ENCODE data around the gene CYTH2.

The CYTH2 gene

DNA sequence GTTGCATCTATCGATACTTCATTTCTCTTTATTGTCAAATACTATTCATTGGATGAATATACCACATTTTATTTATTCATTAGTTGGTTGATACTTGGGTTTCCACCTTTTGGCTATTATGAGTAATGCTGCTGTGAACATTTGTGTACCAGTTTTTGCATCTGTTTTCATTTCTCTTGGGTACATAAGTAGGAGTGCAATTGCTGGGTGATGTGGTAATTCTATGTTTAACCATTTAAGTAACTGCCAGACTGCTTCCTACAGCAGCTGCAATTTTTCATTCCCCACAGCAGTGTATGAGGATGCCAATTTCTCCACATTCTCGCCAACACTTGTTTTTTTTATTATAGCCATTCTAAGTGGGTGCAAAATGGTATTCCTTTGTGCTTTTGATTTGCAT is 11.2 kb upstream of the CYTH2 start:
- no peaks in the 10 kb centered on the region for H3K9me2 ChIP-seq (replicated peaks; ENCODE audit: low read depth, low read length)
- no peaks in the 10 kb centered on the region for H3K9me3 ChIP-seq (ENCODE audit: insufficient read depth, low read depth, low read length)
- no peak overlapping the region for H2AFZ ChIP-seq (ENCODE audit: low read length)
- no peaks in the 10 kb centered on the region for H3K4me1 ChIP-seq (ENCODE audit: insufficient read depth, low read length, poor library complexity, severe bottlenecking)
- H3K4me3 ChIP-seq (ENCODE audit: low read length, poor library complexity, severe bottlenecking) = no peak overlapping the region
- H3K36me3 ChIP-seq (ENCODE audit: insufficient read depth, low read length) = peaks cover 12% of the 10 kb centered on the region; the same call in 1 of the 2 replicates
- H4K20me1 ChIP-seq (ENCODE audit: insufficient read depth, low read length, poor library complexity, severe bottlenecking) = no peaks in the 10 kb centered on the region
- TF ChIP-seq, protein P1, sequence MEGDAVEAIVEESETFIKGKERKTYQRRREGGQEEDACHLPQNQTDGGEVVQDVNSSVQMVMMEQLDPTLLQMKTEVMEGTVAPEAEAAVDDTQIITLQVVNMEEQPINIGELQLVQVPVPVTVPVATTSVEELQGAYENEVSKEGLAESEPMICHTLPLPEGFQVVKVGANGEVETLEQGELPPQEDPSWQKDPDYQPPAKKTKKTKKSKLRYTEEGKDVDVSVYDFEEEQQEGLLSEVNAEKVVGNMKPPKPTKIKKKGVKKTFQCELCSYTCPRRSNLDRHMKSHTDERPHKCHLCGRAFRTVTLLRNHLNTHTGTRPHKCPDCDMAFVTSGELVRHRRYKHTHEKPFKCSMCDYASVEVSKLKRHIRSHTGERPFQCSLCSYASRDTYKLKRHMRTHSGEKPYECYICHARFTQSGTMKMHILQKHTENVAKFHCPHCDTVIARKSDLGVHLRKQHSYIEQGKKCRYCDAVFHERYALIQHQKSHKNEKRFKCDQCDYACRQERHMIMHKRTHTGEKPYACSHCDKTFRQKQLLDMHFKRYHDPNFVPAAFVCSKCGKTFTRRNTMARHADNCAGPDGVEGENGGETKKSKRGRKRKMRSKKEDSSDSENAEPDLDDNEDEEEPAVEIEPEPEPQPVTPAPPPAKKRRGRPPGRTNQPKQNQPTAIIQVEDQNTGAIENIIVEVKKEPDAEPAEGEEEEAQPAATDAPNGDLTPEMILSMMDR (conservative IDR thresholded peaks at IDR 0.05; ENCODE audit: low read length) = no peak
- no peak for TF ChIP-seq EZH2phosphoT487 (IDR thresholded peaks at IDR 0.05; ENCODE audit: borderline replicate concordance)
- no peaks in the 10 kb centered on the region for H3K27me3 ChIP-seq (ENCODE audit: insufficient read depth, low read length, poor library complexity, severe bottlenecking)
- no peak overlapping the region for H3K9ac ChIP-seq (ENCODE audit: low read depth, low read length, poor library complexity, severe bottlenecking)
- no peaks in the 10 kb centered on the region for H3F3A ChIP-seq (ENCODE audit: low read depth)
- no peaks in the 10 kb centered on the region; the same call in 1 of the 2 replicates for H3K79me2 ChIP-seq (ENCODE audit: insufficient read depth, low read length)
- no peak overlapping the region for H3K4me2 ChIP-seq (ENCODE audit: low read depth, low read length, poor library complexity, severe bottlenecking)

DNA sequence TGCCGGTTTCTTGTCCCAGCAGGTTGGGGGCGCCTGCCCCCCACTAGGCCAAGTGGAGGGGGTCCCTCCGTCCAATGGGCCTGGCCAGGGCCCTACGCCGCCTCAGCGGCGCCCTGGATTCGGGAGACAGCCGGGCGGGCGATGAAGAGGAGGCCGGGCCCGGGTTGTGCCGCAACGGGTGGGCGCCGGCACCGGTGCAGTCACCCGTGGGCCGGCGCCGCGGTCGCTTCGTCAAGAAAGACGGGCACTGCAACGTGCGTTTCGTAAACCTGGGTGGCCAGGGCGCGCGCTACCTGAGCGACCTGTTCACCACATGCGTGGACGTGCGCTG is 7.6 kb upstream of the CYTH2 start:
- H4K20me1 ChIP-seq (ENCODE audit: insufficient read depth, low read length, poor library complexity, severe bottlenecking) = no peaks in the 10 kb centered on the region

DNA sequence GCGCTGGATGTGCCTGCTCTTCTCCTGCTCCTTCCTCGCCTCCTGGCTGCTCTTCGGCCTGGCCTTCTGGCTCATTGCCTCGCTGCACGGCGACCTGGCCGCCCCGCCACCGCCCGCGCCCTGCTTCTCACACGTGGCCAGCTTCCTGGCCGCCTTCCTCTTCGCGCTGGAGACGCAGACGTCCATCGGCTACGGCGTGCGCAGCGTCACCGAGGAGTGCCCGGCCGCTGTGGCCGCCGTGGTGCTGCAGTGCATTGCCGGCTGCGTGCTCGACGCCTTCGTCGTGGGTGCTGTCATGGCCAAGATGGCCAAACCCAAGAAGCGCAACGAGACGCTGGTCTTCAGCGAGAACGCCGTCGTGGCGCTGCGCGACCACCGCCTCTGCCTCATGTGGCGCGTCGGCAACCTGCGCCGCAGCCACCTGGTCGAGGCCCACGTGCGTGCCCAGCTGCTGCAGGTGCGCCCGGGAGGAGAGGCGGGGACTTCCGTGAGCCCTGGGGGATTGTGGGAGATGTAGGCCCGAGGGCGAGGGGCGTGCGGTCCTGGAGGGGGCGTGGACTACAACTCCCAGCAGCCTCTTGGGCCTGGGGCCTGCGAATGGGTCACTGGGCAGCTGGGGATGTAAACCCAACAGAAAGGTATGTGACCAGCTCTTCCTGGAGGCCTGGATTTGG is 7.0 kb upstream of the CYTH2 start:
- H3K27me3 ChIP-seq (ENCODE audit: insufficient read depth, low read length, poor library complexity, severe bottlenecking) = no peaks in the 10 kb centered on the region
- TF ChIP-seq EZH2phosphoT487 (IDR thresholded peaks at IDR 0.05; ENCODE audit: borderline replicate concordance) = no peak
- TF ChIP-seq, protein P1 (conservative IDR thresholded peaks at IDR 0.05; ENCODE audit: low read length) = no peak
- H3K79me2 ChIP-seq (ENCODE audit: insufficient read depth, low read length) = no peaks in the 10 kb centered on the region
- no peak overlapping the region for H3K4me3 ChIP-seq (ENCODE audit: low read length, poor library complexity, severe bottlenecking)
- H3K4me1 ChIP-seq (ENCODE audit: insufficient read depth, low read length, poor library complexity, severe bottlenecking) = no peaks in the 10 kb centered on the region
- no peaks in the 10 kb centered on the region for H3F3A ChIP-seq (ENCODE audit: low read depth)
- H3K9me2 ChIP-seq (replicated peaks; ENCODE audit: low read depth, low read length) = no peaks in the 10 kb centered on the region
- H3K36me3 ChIP-seq (ENCODE audit: insufficient read depth, low read length) = peaks cover 3% of the 10 kb centered on the region; the same call in 1 of the 2 replicates
- H2AFZ ChIP-seq (ENCODE audit: low read length) = no peak overlapping the region
- no peak overlapping the region for H3K9ac ChIP-seq (ENCODE audit: low read depth, low read length, poor library complexity, severe bottlenecking)
- H4K20me1 ChIP-seq (ENCODE audit: insufficient read depth, low read length, poor library complexity, severe bottlenecking) = no peaks in the 10 kb centered on the region
- no peak overlapping the region for H3K4me2 ChIP-seq (ENCODE audit: low read depth, low read length, poor library complexity, severe bottlenecking)
- H3K9me3 ChIP-seq (ENCODE audit: insufficient read depth, low read depth, low read length) = no peaks in the 10 kb centered on the region

More for the DNA sequence above, 7.6 kb upstream of the CYTH2 start:
- Histone ChIP-seq H3K9ac (ENCODE audit: low read depth, low read length, poor library complexity, severe bottlenecking) (no peak overlapping the region), H3K9me3 (ENCODE audit: insufficient read depth, low read depth, low read length) (no peaks in the 10 kb centered on the region), H3F3A (ENCODE audit: low read depth) (no peaks in the 10 kb centered on the region), H2AFZ (ENCODE audit: low read length) (no peak overlapping the region), H3K4me2 (ENCODE audit: low read depth, low read length, poor library complexity, severe bottlenecking) (no peak overlapping the region), H3K4me1 (ENCODE audit: insufficient read depth, low read length, poor library complexity, severe bottlenecking) (no peaks in the 10 kb centered on the region), H3K36me3 (ENCODE audit: insufficient read depth, low read length) (peaks cover 6% of the 10 kb centered on the region; the same call in 1 of the 2 replicates), H3K79me2 (ENCODE audit: insufficient read depth, low read length) (no peaks in the 10 kb centered on the region), H3K9me2 (replicated peaks; ENCODE audit: low read depth, low read length) (no peaks in the 10 kb centered on the region), H3K4me3 (ENCODE audit: low read length, poor library complexity, severe bottlenecking) (no peak overlapping the region), H3K27me3 (ENCODE audit: insufficient read depth, low read length, poor library complexity, severe bottlenecking) (no peaks in the 10 kb centered on the region)
- TF ChIP-seq, protein P1 (conservative IDR thresholded peaks at IDR 0.05; ENCODE audit: low read length) = no peak
- no peak for TF ChIP-seq EZH2phosphoT487 (IDR thresholded peaks at IDR 0.05; ENCODE audit: borderline replicate concordance)

Data from Loucy (cell line).